DMS53 treated with DMSO at 0.1 percent for 48 hours (cell line): ENCODE measurements around the gene CD1C.
"Not testable (repeated sequence)": the region's sequence is repeated elsewhere in the genome, so short reads cannot be mapped to it uniquely, and the experiment has no call there.

Experiments
- DNase-seq: peaks from one replicate; lab custom pipeline; 2025; ENCODE audit not compliant: unreplicated experiment; lab: John Stamatoyannopoulos, UW

CD1C gene

DNA sequence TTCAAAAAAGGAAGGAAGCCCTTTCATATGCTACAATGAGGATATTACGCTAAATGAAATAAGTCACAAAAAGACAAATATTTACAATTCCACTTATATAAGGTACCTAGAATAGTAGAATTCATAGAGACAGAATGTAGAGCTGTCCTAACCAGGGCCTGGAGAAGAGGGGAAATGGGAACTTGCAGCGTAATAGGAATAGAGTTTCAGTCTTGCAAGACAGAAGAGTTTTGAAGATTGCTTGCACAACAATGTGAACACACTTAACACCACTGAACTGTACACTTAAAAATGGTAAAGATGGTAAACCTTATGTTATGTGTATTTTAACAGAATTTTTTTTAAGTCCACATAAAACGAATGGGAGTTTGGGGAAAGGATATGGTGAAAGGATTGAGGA is 38.7 kb downstream of the CD1C start:
- no peak for DNase-seq

DNA sequence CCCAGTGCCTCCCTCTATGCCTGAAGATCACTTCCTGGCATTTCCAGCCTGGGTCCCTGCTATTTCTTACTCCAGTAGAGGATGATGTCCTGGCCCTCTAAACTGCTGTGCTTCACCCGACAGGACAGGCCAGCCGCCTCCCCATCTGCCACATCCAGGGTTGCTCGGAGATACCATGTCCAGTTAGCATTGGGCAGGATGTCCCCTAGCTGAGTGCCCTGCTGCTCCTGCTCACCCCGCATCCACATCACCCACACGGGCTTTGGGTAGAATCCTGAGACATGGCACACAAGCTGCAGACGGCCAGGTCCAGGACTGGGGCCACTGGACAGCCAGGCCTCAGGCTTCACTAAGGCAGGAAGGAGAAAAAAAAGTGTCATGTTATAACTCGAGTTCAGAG is 39.6 kb downstream of the CD1C start:
- no peak for DNase-seq

DNA sequence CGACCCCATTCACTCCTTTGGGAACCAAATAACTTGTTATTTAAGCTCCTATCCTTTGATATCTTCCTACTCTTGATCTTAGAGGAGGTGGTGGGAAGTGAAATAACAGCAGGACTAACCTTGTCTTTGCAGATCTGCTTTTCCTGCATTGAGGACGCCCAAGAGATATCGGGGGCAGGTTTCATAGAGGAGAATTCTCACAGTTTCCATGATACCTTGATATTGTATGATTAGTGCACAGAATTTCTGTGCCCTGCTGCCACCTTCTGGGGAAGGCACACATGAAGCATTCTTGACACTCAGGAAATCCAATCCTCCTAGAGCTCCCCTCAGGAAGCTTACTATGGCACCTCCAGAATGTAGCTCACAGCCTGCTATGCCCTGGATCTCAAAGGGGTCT is 40.0 kb downstream of the CD1C start:
- no peak for DNase-seq

DNA sequence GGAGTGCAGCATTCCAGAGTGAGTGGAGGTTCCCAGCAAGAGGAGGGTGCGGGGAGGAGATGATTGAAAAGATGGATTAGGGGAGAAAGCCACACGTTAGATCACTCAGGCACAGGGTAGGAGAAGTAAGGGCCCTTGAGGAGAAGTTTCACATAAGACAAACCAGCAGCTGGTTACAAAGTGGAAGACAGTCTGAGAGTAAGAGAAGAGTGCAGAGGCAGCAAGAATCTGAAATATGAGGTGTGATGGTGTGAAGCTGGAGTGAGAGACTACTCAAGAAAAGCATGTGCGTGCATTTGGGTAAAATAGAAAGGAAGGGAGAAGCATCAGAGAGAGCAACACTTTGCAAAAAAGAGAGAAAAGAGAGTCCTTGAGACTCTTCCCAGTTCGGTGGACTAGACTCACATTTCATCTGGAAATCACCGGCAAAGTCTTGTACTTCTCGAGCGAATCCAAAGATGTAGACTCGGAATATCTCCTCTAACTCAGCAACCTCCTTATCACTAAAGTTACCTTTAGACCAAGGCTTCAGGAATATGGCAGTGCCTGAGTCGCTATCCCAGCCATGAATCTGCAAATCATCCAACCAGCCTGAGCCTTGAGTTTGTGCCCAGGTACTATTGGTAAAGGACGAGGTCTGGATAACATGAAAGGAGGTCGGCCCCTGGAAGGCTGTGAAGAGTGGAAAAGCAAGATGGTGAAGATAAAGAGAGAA is 40.8 kb downstream of the CD1C start:
- no peak for DNase-seq

DNA sequence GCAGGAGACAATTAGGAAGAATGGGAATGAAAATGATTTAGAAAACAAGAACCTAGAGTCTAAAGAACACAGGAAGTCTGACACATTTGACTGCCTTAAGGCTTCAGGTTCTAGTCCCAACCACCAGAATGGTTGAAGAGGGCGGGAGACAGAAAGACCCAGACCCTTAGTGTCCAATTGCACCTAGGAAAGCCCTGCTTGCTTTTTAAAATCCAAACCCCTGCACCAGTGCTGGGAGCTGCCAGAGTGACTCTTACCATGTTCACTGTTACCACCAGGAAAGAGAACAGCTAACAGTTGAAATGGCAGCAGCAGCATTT is 41.3 kb downstream of the CD1C start:
- DNase-seq = no peak

DNA sequence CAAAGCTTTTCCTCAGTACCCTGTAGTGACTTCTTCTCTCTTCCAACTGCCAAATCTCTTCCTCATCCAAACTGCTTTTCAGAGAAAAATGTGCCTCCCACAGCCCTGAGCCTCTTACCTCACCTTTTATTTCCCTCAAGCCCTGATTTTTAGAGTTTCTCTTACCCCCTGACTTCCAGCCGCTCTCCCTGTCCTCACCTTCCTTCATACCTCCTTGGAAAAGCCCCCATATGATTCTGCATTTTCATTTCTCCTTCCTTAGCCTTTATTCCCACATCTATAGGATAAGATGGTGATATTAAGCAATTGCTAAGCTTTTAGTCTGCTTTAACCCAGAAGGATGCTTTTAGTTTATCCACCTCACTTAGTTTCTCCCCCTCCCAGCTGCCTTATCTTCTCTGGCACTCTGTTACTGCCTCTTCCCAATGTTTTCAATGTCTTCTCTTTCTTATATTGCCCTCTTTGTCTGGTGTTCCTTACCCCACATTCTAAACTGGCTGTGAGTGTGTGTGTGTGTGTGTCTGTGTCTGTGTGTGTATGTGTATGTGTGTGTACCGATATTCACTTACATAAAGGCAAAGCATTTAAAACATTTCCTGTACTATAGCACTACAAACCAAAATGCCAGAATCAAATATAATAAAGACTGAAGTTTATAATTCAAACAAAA is 41.9 kb downstream of the CD1C start, which contains the start of gene CD1B:
Gene CD1B (minus strand): TSS at position 51 of the 670 bp plus-strand sequence. CDS start 108 bp downstream, outside the sequence.
- DNase-seq = no peak

DNA sequence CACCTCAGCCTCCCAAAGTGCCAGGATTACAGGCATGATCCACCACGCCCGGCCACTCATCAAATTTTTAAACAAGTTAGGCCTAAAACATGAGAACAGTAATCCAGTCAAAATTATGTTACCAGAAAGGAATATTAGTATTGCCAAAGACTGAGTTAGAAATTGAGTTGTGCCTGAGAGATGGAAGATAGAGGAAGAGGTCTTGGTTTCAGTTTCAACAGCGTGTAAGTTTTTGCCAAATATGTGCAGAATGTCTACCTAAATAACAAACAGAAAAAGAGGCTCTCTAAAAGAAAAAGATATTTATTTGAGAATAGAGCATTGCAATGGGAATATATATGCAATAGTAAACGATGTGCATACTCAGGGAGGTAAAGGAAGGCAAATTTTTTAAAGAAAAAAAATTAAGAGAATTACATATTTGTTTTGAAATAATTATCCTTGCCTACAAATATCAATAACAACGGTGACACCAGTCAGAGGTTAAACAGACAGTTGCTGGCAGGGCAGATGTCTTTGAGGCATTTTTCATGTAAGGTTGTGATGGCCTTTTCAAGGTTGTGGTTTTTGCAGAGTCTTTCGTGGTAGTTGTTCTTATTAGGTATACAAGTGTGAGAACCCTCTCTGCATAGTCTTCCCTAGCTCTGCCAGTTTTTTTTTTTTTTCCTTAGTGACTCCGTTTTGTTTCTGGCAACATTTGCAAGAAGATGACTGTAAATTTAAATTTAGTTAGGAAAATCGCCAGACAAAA is 43.9 kb downstream of the CD1C start:
- no peak for DNase-seq

DNA sequence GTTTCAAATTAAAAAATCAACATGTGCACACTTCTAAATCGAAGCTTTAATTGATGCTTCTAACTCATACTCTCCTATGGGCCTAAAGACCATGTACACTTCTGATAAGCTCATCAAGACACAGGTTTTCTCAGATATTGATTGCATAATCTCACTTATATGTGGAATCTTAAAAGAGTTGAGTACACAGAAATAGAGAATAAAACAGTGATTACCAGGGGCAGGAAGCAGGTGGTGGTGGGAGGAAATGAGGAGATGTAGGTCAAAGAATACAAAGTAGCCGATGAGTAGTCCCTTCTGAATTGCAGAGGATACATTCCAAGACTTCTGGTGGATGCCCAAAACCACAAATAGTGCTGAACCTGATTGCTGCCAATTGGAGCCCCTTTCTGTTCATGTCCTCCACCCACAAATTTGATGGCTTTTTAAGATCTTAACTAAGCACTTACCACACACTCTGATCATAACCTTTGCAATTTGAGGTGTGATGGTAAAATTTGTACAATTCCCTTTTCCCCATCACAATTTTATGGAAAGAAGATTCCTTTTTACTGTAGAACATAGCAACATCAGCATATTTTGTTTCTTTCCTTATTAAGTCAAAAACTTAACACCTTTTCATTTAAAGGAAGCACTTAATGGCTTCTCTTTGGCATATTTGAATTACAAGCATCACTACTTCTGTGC is 44.9 kb downstream of the CD1C start:
- no peak for DNase-seq

DNA sequence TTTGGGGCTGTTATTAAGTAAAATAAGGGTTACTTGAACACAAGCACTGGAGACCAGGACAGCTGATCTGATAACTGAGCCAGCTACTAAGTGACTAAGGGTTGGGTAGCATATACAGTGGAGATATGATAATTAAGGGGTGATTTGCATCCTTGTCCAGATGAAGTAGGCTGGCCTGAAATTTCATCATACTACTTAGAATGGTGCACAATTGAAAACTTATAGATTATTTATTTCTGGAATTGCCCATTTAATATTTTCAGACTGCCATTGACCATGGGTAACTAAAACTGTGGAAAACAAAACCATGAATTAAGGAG is 45.5 kb downstream of the CD1C start:
- no peak for DNase-seq

DNA sequence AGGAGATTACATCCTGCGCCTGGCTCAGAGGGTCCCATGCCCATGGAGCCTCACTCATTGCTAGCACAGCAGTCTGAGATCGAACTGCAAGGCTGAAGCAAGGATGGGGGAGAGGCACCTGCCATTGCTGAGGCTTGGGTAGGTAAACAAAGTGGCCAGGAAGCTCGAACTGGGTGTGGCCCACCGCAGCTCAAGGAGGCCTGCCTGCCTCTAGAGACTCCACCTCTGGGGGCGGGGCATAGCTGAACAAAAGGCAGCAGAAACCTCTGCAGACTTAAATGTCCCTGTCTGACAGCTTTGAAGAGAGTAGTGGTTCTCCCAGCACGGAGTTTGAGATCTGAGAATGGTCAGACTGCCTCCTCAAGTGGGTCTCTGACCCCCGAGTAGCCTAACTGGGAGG is 46.7 kb downstream of the CD1C start:
- DNase-seq = not testable (repeated sequence)
